SK-N-SH (cell line): ENCODE measurements around the gene SNAP91. TPM values are rescaled to one million over a fixed set of nuclear protein-coding genes. Genes with fewer than 3 reads are reported as not detected.

Experiments
- CTCF ChIA-PET: fragments of 300-600, 350-600 bp; formaldehyde crosslinking; extraction: SDS; loops from one replicate; lab custom pipeline; 2021; lab: Yijun Ruan, JAX
- POLR2A ChIA-PET: fragments of 350-600 bp; sonication (Branson Sonifier 250); formaldehyde crosslinking; extraction: SDS; loops from one replicate; lab custom pipeline; 2020; ENCODE audit warnings: antibody characterized with exemption, inconsistent platforms; lab: Yijun Ruan, JAX
- DNase-seq: peaks from one replicate; pipeline ENCODE4 v3.0.0; 2012
- H2AFZ ChIP-seq: fragments of 200-600 bp; sonication (generic); 2 replicates; pipeline ENCODE4 v1.8.1; 2016; ENCODE audit warnings: antibody characterized with exemption, mild to moderate bottlenecking, low read depth
- H3F3A ChIP-seq: fragments of 200-600 bp; sonication (generic); replicated peaks from 2 replicates; pipeline ENCODE3; 2016; ENCODE audit warnings: antibody characterized with exemption, mild to moderate bottlenecking; ENCODE audit not compliant: insufficient read depth
- H3K27ac ChIP-seq, 2 experiments: fragments of 200-500 bp in 1 of 2; fragments of 200-600 bp in 1 of 2; sonication (Bioruptor generic) in 1 of 2; sonication (generic), shearing (Covaris generic) in 1 of 2; 2 replicates each; pipeline versions ENCODE4 v1.5.1 to v1.6.1; 2014 to 2016; ENCODE audit warnings: low read depth in 2 of 2, inconsistent platforms in 1 of 2, low read length in 1 of 2, mild to moderate bottlenecking in 1 of 2, mixed read lengths in 1 of 2
- H3K27me3 ChIP-seq: fragments of 200-600 bp; sonication (generic), shearing (Covaris generic); 2 replicates; pipeline ENCODE4 v1.6.1; 2016; ENCODE audit warnings: mixed run types; ENCODE audit not compliant: insufficient read depth
- H3K36me3 ChIP-seq, 2 experiments: fragments of 200-500 bp in 1 of 2; fragments of 200-600 bp in 1 of 2; sonication (Bioruptor generic) in 1 of 2; sonication (generic) in 1 of 2; replicated peaks in 1 of 2; 2 replicates each; pipeline versions ENCODE3 to v1.5.1; 2014 to 2016; ENCODE audit warnings: low read length in 1 of 2, mild to moderate bottlenecking in 1 of 2; ENCODE audit not compliant: insufficient read depth in 2 of 2, control insufficient read depth in 1 of 2
- H3K4me1 ChIP-seq, 2 experiments: fragments of 200-500 bp in 1 of 2; fragments of 200-600 bp in 1 of 2; sonication (Bioruptor generic) in 1 of 2; sonication (generic), shearing (Covaris generic) in 1 of 2; 2 replicates each; pipeline versions ENCODE4 v1.5.1 to v1.6.1; 2014 to 2016; ENCODE audit warnings: low read depth in 1 of 2, low read length in 1 of 2, mixed run types in 1 of 2; ENCODE audit not compliant: insufficient read depth in 2 of 2, control insufficient read depth in 1 of 2
- H3K4me2 ChIP-seq: fragments of 200-600 bp; sonication (generic), shearing (Covaris generic); 2 replicates; pipeline ENCODE4 v1.6.1; 2017; ENCODE audit warnings: mixed run types
- H3K4me3 ChIP-seq, 2 experiments: fragments of 200-500 bp in 1 of 2; fragments of 200-600 bp in 1 of 2; sonication (Bioruptor generic) in 1 of 2; sonication (generic), shearing (Covaris generic) in 1 of 2; 2 replicates each; pipeline versions ENCODE4 v1.5.1 to v1.8.1; 2014 to 2016; ENCODE audit warnings: low read depth in 2 of 2, inconsistent platforms in 1 of 2, low read length in 1 of 2, mild to moderate bottlenecking in 1 of 2, mixed read lengths in 1 of 2, moderate library complexity in 1 of 2
- H3K79me2 ChIP-seq: fragments of 200-600 bp; sonication (generic); 2 replicates; pipeline ENCODE4 v1.8.1; 2017; ENCODE audit warnings: mild to moderate bottlenecking; ENCODE audit not compliant: insufficient read depth
- H3K9ac ChIP-seq: fragments of 200-600 bp; sonication (generic); 2 replicates; pipeline ENCODE4 v1.6.1; 2017; ENCODE audit warnings: mixed run types
- H3K9me2 ChIP-seq: fragments of 200-600 bp; sonication (generic); 2 replicates; pipeline ENCODE4 v1.6.1; 2017; ENCODE audit warnings: mixed run types
- H3K9me3 ChIP-seq: fragments of 200-600 bp; sonication (generic); 2 replicates; pipeline ENCODE4 v1.6.1; 2017; ENCODE audit warnings: mixed run types, mild to moderate bottlenecking, moderate library complexity
- H4K20me1 ChIP-seq: fragments of 200-600 bp; sonication (generic); 2 replicates; pipeline ENCODE4 v1.6.1; 2017; ENCODE audit warnings: mild to moderate bottlenecking, mixed run types; ENCODE audit not compliant: insufficient read depth
- CHD2 ChIP-seq: fragments of 150-350 bp; IDR thresholded peaks from 2 replicates; pipeline ENCODE4 v1.6.1; 2018; ENCODE audit warnings: low read length; ENCODE audit not compliant: partially characterized antibody
- ELF1 ChIP-seq: IDR thresholded peaks from 2 replicates; pipeline ENCODE4 v1.4.0; 2012
- EP300 ChIP-seq, 2 experiments: IDR thresholded peaks; 2 replicates each; pipeline versions ENCODE4 v1.4.0 to v1.6.1; 2012; ENCODE audit warnings: borderline replicate concordance in 1 of 2, low read depth in 1 of 2, low read length in 1 of 2
- EZH2phosphoT487 ChIP-seq: fragments of 200-600 bp; sonication (generic); IDR thresholded peaks from 2 replicates; pipeline ENCODE4 v1.6.1; 2017; ENCODE audit warnings: low read depth, mixed run types, mild to moderate bottlenecking, antibody characterized with exemption, moderate library complexity, borderline replicate concordance
- GABPA ChIP-seq: IDR thresholded peaks from 2 replicates; pipeline ENCODE4 v1.4.0; 2012; ENCODE audit warnings: low read depth, mild to moderate bottlenecking
- GATA2 ChIP-seq: sonication (generic); formaldehyde crosslinking; IDR thresholded peaks from 2 replicates; pipeline ENCODE4 v1.5.0; 2020; ENCODE audit warnings: mild to moderate bottlenecking, missing genetic modification reagents
- JUND ChIP-seq: IDR thresholded peaks from 2 replicates; pipeline ENCODE4 v1.4.0; 2012
- MEF2A ChIP-seq: IDR thresholded peaks from 2 replicates; pipeline ENCODE4 v1.4.0; 2012; ENCODE audit warnings: low read depth, borderline replicate concordance
- RAD21 ChIP-seq: IDR thresholded peaks from 2 replicates; pipeline ENCODE4 v1.6.1; 2012; ENCODE audit warnings: mild to moderate bottlenecking, low read length
- RFX5 ChIP-seq: IDR thresholded peaks from 2 replicates; pipeline ENCODE4 v1.6.1; 2012; ENCODE audit warnings: mild to moderate bottlenecking, improper control_type of control experiment, low read length
- RXRA ChIP-seq: IDR thresholded peaks from 2 replicates; pipeline ENCODE4 v1.4.0; 2012; ENCODE audit warnings: low read depth, mild to moderate bottlenecking, borderline replicate concordance
- TAF1 ChIP-seq: IDR thresholded peaks from 2 replicates; pipeline ENCODE4 v1.6.1; 2012; ENCODE audit warnings: low read depth, mild to moderate bottlenecking, low read length, moderate library complexity, borderline replicate concordance
- TCF12 ChIP-seq: IDR thresholded peaks from 2 replicates; pipeline ENCODE4 v1.4.0; 2012
- WGBS: methylation state at CpG from one replicate; pipeline ENCODE4 v1.1.6; 2017; ENCODE audit warnings: low lambda C conversion rate; 5-methylcytosine and 5-hydroxymethylcytosine counted together
- polyA plus RNA-seq, 3 experiments: library from polyadenylated mRNA; depleted of rRNA; stranded (reverse); fragments of >200 nt; gene quantifications; 2 replicates each; pipeline ENCODE4 v1.2.3, GENCODE V29; 2012
- TF ChIP-seq, protein P1 (sequence below): fragments of 150-350 bp; IDR thresholded peaks from 2 replicates; pipeline ENCODE4 v1.6.1; 2017; ENCODE audit warnings: antibody characterized with exemption, low read length, low read depth, borderline replicate concordance
- TF ChIP-seq, protein P2 (sequence below): IDR thresholded peaks from 2 replicates; pipeline ENCODE4 v1.4.0; 2012; ENCODE audit warnings: low read depth, borderline replicate concordance

Gene SNAP91
- polyA plus RNA-seq, 1 of the 3 experiments (the other 2 are of a cell fraction) = 0.64 TPM

DNA sequence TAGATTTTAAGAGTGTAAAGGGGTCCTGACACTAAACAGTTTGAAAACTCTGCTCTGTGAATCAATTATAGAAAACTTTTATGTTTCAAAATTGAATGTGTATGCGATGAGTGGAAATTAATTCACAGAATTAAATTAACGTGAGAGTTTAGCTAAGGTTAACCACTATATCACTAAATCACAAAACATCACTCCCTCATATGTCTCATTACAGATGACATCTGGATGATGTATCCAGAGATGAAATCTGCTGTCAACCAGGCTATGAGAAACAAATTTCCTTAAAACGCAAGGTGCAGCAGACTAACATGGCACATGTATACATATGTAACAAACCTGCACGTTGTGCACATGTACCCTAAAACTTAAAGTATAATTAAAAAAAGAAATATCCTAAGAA lies 169.2 kb downstream of the SNAP91 start:
- CTCF ChIA-PET = interaction anchor here (0.8 to 1.0 kb wide), 2 partner anchors 25 to 55 kb away, joined by 3 read pairs; no protein-coding TSS in a partner anchor

DNA sequence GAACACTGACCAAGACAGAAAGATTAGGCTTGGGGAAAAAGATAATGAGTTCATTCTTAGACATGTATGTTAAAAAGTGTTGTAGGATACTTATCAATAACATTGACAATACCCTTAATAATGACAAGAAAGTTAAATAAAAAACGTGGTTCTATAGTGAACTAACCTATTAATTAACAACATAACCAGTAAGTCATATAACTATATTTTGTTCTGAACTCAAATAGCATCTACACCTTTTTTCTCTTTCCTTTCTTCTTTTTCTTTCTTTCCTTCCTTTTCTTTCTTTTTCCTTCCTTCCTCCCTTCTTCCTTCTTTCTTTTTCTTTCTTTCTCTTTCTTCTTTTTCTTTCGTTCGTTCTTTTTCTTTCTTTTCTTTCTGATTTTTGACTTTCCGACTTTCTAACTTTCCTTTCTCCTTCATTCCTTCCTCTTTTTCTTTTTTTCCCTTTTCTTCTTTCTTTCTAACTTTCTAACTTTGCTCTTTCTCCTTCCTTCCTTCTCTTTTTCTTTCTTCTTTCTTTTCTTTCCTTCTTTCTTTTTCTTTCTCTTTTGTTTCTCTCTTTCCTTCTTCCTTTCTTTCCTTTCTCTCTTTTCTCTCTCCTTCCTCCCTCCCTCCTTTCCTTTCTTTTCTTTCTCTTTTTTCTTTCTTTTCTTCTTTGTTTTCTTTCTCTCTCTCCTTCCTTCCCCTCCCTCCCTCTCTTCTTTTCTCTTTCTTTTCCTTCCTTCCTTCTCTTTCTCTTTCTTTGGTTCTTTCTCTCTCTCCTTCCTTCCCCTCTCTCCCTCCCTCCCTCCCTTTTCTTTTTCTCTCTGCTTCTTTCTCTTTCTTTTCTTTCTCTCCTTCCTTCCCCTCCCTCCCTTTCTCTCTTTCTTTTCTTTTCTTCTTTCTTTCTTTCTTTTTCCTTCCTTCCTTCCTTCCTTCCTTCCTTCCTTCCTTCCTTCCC lies 172.0 kb downstream of the SNAP91 start:
- Histone ChIP-seq H3K4me3 (no peak overlapping the region), H3K27me3 (no peaks in the 10 kb centered on the region; the same call in 1 of the 2 replicates), H2AFZ (no peak overlapping the region; the same call in 1 of the 2 replicates), H3K4me1 (no peaks in the 10 kb centered on the region; a peak in 1 of 4 replicates), H3K4me2 (no peak overlapping the region), H3K27ac (no peak overlapping the region), H3K9me2 (no peaks in the 10 kb centered on the region), H3K9ac (no peak overlapping the region), H3K9me3 (no peaks in the 10 kb centered on the region), H3F3A (no peaks in the 10 kb centered on the region), H4K20me1 (no peaks in the 10 kb centered on the region), H3K79me2 (no peaks in the 10 kb centered on the region), H3K36me3 (no peaks in the 10 kb centered on the region)
- WGBS = 70% methylated on average over 4 of the region's 4 CpGs
- POLR2A ChIA-PET = no interaction called here
- no peak for DNase-seq
- CTCF ChIA-PET = interaction anchor here (0.6 to 1.0 kb wide), 6 partner anchors 12 to 346 kb away, joined by 3 to 4 read pairs (median 3); no protein-coding TSS in a partner anchor
- TF ChIP-seq MEF2A = no peak
- TF ChIP-seq ELF1 = no peak

More for the DNA sequence above, 169.2 kb downstream of the SNAP91 start:
- TF ChIP-seq EZH2phosphoT487 (no peak), RAD21 (no peak), GATA2 (CRISPR knock-in tag) (peak; percentile 80), RXRA (no peak), JUND (no peak), EP300 (IDR thresholded peaks at IDR 0.05; ENCODE audit: borderline replicate concordance in 1 of 2, low read depth in 1 of 2, low read length in 1 of 2) (peak in 1 of 2 experiments; percentile 65; a peak in 2 of 4 replicates)
- Histone ChIP-seq H4K20me1 (no peaks in the 10 kb centered on the region), H3K4me1 (no peaks in the 10 kb centered on the region; a peak in 1 of 4 replicates), H3K79me2 (no peaks in the 10 kb centered on the region), H2AFZ (no peak overlapping the region), H3K9me2 (no peaks in the 10 kb centered on the region), H3K4me2 (no peak overlapping the region), H3K9ac (no peak overlapping the region), H3K9me3 (no peaks in the 10 kb centered on the region), H3K36me3 (no peaks in the 10 kb centered on the region), H3K27me3 (no peaks in the 10 kb centered on the region; the same call in 1 of the 2 replicates), H3K4me3 (no peak overlapping the region), H3K27ac (no peak overlapping the region), H3F3A (no peaks in the 10 kb centered on the region)
- DNase-seq = peak; percentile 21
- POLR2A ChIA-PET = no interaction called here
- WGBS = 9% methylated on average over 4 of the region's 4 CpGs

DNA sequence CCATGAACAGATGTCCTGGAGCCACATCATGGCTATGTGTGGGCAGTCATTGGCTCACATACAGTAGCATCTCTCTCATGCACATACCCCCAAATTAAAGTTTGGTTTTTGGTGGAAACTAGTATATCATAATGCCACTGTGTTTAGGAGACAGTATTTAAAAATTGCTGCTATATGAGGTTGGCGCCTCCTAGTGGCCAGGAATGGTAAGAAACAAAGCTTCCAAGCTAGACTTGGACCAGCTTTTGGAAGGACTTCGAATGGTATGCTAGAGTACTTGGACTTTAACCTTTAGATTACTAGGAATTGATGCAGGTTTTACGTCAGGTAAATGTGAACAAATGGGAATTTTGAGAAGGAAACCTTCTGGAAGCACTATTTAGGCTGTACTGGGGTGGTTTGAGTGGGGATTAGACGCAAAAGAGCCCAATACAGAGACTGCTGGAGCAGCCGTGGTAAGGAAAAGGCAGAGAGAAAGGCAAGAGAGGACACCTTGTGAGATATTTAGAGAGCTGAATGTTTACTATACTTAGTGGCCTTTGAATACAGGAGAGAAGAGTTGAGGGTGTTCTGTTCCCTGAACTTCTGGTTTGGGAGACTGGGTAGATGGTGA lies 172.8 kb downstream of the SNAP91 start:
- Histone ChIP-seq H3K9me2 (no peaks in the 10 kb centered on the region), H3K4me2 (no peak overlapping the region), H3F3A (no peaks in the 10 kb centered on the region), H3K4me3 (no peak overlapping the region), H3K27me3 (no peaks in the 10 kb centered on the region; the same call in 1 of the 2 replicates), H3K79me2 (no peaks in the 10 kb centered on the region), H3K9me3 (no peaks in the 10 kb centered on the region), H2AFZ (no peak overlapping the region), H4K20me1 (no peaks in the 10 kb centered on the region), H3K4me1 (no peaks in the 10 kb centered on the region; a peak in 1 of 4 replicates), H3K27ac (no peak overlapping the region), H3K9ac (no peak overlapping the region), H3K36me3 (no peaks in the 10 kb centered on the region)
- no peak for DNase-seq
- POLR2A ChIA-PET = no interaction called here
- CTCF ChIA-PET = interaction anchor here (0.6 to 1.0 kb wide), 6 partner anchors 12 to 347 kb away, joined by 3 to 4 read pairs (median 3); no protein-coding TSS in a partner anchor
- WGBS = 60% methylated on average over 5 of the region's 5 CpGs
- TF ChIP-seq TCF12 (no peak), GABPA (no peak), CHD2 (no peak), RAD21 (peak; percentile 45), ELF1 (no peak), TAF1 (no peak), RFX5 (no peak)
- TF ChIP-seq, protein P1, sequence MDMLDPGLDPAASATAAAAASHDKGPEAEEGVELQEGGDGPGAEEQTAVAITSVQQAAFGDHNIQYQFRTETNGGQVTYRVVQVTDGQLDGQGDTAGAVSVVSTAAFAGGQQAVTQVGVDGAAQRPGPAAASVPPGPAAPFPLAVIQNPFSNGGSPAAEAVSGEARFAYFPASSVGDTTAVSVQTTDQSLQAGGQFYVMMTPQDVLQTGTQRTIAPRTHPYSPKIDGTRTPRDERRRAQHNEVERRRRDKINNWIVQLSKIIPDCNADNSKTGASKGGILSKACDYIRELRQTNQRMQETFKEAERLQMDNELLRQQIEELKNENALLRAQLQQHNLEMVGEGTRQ = no peak
- TF ChIP-seq, protein P2, sequence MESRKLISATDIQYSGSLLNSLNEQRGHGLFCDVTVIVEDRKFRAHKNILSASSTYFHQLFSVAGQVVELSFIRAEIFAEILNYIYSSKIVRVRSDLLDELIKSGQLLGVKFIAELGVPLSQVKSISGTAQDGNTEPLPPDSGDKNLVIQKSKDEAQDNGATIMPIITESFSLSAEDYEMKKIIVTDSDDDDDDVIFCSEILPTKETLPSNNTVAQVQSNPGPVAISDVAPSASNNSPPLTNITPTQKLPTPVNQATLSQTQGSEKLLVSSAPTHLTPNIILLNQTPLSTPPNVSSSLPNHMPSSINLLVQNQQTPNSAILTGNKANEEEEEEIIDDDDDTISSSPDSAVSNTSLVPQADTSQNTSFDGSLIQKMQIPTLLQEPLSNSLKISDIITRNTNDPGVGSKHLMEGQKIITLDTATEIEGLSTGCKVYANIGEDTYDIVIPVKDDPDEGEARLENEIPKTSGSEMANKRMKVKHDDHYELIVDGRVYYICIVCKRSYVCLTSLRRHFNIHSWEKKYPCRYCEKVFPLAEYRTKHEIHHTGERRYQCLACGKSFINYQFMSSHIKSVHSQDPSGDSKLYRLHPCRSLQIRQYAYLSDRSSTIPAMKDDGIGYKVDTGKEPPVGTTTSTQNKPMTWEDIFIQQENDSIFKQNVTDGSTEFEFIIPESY = no peak
